ENCODE measurements around the gene RHOBTB1.
A peak's percentile ranks its signal among the peaks of the same experiment; 100 is the strongest.
"Not testable (repeated sequence)": the region's sequence is repeated elsewhere in the genome, so short reads cannot be mapped to it uniquely, and the experiment has no call there.

The RHOBTB1 gene

GRCh38 chr10:60856405-60856804 is 87.6 kb downstream of the RHOBTB1 start:
- DNase-seq: no peak

GRCh38 chr10:60853637-60854036 is 90.3 kb downstream of the RHOBTB1 start:
- DNase-seq: no peak

DNA sequence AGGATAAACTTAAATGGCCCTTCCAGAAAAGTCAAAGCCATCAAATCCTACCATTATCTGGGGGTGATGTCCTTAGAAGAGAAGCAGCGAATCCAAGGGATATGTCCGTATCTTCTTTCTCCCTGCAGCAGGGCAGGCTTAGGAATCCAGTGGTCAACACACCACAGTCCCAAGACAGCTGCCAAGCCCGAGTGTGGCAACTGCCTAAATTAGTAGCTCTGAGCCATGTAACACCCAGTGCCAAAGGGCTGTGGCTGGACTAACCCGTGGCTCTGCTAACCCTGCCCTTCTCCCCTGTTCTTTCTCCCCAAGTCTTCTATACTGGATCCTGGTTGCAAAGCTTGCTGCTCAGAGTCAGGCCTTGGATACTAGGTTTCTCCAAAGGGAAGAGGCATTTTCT is 90.9 kb downstream of the RHOBTB1 start:
- no peak for DNase-seq

GRCh38 chr10:60849740-60850139 is 94.2 kb downstream of the RHOBTB1 start:
- DNase-seq: no peak

- DNase-seq: no peak
Observed at GRCh38 chr10:60849217-60849616, 94.8 kb downstream of the RHOBTB1 start.

GRCh38 chr10:60848680-60849079 is 95.3 kb downstream of the RHOBTB1 start:
- no peak for DNase-seq

- DNase-seq: no peak
Observed at GRCh38 chr10:60848126-60848525, 95.9 kb downstream of the RHOBTB1 start.

- DNase-seq: no peak
Observed at GRCh38 chr10:60846173-60846572, 97.8 kb downstream of the RHOBTB1 start.

DNA sequence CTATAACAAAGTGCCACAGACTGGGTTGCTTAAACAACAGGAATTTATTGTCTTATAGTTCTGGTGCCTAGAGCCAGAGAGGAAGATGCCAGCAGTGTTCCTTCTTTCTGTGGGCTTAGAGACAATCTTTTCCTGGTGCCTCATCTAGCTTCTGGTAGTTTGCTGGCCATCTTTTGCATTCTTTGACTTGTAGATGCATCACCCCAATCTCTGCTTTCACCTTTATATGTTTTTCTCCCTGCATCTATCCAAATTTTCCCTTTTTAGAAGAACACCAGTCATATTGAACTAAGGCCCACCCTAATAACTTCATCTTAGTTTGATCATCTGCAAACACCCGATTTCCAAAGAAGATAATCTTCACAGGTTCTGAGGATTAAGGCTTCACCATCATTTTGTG is 98.9 kb downstream of the RHOBTB1 start:
- DNase-seq: no peak

DNA sequence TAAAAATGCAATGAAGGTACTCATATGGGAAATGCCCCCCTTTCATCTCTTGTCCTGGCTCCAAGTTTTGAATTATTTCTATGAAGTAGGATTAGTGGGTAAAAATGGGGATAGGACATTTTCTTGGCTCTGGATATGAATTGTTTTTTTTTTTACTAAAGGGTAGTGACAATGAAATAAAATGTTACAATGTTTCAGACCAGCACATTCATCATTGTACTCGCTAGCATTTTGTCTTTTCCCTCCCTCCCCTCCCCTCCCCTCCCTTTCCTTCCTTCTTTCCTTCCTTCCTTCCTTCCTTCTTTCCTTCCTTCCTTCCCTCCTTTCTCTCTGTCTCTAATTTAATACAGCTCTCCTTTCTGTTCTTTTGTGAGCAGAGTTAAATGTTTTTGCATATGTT is 101.3 kb downstream of the RHOBTB1 start:
- no peak for DNase-seq

- not testable (repeated sequence) for DNase-seq
Observed at GRCh38 chr10:60841227-60841626, 102.8 kb downstream of the RHOBTB1 start.

GRCh38 chr10:60835049-60835448 is 108.9 kb downstream of the RHOBTB1 start:
- DNase-seq: no peak

- DNase-seq: no peak
Observed at GRCh38 chr10:60834401-60834800, 109.6 kb downstream of the RHOBTB1 start.

DNA sequence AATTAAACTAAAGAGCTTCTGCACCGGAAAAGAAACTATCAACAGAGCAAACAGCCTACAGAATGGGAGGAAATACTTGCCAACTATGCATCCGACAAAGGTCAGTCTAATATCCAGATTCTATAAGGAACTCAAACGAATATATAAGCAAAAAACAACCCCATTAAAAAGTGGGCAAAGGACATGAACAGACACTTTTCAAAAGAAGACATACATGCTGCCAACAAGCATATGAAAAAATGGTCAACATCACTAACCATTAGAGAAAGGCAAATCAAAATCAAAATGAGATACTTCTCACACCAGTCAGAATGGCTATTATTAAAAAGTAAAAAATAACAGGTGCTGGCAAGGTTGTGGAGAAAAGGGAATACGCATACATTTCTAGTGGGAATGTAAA is 111.8 kb downstream of the RHOBTB1 start:
- DNase-seq: not testable (repeated sequence)

DNA sequence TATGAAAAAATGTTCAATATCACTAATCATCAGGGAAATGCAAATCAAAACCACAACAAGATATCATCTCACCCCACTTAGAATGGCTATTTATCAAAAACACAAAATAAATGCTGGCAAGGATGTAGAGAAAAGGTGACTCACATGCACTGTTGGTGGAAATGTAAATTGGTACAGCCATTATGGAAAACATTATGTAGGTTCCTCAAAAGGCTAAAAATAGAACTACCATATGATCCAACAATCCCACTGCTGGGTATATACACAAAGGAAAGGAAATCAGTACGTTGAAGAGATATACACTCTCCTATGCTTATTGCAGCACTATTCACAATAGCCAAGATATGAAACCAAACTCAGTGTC is 115.5 kb downstream of the RHOBTB1 start:
- DNase-seq: no peak

DNA sequence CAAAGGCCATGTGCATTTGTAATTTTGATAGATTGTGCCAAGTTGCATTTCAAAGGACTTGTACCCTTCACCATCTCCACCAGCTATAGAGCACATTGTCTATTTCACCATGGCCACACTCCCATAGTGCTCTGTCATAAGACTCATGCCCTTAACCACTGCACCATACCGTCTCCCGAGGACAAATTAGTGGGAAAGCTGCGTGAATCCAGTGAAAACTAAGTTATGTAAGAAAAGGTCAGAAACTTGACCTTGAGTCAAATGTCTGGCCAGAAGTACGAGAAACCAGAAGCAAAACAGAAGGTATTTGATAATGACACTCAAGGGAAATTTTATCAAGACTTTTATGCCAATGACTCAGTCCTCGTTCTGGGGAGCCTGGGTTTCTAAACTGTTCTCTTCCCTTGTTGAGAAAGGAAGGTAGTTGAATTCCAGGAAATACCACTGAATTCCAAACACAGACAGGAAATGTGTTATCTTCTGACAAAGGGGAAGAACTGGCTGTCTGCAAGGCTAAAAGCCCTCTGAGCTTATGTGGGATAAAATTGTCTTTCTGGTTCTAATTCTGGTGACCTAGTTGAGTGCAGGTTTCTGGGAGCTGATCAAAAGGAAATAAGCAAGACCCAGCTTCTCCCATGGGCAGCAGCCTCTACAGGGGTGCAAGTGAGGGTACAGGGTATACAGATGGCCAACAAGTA is 116.0 kb downstream of the RHOBTB1 start:
- peak; percentile 30 for DNase-seq

GRCh38 chr10:60825520-60825919 is 118.5 kb downstream of the RHOBTB1 start:
- DNase-seq: no peak

GRCh38 chr10:60823324-60823723 is 120.7 kb downstream of the RHOBTB1 start:
- no peak for DNase-seq

DNA sequence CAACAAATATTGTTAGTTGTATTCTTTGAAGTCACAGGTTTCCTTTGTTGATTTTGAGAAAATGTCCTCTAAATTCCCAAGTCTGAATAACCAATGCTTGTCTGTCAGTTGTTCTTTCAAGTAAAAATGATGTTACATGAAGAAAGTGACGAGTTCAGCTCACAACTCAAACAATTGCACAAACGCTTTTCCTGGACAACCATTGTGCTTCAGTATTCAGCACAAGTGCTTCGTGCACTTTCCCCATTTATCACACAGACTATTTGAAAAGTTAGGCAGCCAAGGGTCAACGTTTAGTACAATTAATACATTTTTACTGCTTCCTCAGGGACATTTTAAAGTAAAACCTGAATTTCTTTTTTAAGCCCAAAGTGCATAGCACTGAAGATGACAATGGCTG is 121.2 kb downstream of the RHOBTB1 start:
- DNase-seq: no peak

DNA sequence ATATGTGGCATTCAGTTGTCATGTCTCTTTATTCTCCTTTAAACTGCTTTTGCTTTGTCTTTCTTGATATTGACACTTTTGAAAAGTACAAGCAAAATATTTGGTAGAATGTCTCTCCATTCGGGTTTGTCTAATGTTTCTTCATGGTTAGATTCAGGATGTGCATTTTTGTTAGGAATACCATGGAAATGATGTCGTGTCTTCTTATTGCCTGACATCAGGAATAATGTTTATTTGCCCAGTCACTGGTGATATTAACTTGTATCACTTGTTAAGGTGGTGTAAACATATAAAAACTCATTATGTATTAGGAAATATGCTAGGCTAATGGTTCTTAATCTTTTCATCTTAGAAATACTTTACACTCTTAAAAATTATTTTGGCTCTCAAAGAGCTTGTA is 122.3 kb downstream of the RHOBTB1 start:
- DNase-seq: no peak

- no peak for DNase-seq
Observed at GRCh38 chr10:60820093-60820754, 123.8 kb downstream of the RHOBTB1 start.
